HG02870 (cell line): Measurements from ENCODE around the gene ZNF546.
"Not testable (repeated sequence)": the region's sequence is repeated elsewhere in the genome, so short reads cannot be mapped to it uniquely, and the experiment has no call there.

Experiments
- ATAC-seq: cut with Tn5 transposase; IDR thresholded peaks from one replicate; pipeline ENCODE4 v1.9.1; 2021; ENCODE audit warnings: mild to moderate bottlenecking, moderate library complexity; ENCODE audit not compliant: unreplicated experiment

The ZNF546 gene

DNA sequence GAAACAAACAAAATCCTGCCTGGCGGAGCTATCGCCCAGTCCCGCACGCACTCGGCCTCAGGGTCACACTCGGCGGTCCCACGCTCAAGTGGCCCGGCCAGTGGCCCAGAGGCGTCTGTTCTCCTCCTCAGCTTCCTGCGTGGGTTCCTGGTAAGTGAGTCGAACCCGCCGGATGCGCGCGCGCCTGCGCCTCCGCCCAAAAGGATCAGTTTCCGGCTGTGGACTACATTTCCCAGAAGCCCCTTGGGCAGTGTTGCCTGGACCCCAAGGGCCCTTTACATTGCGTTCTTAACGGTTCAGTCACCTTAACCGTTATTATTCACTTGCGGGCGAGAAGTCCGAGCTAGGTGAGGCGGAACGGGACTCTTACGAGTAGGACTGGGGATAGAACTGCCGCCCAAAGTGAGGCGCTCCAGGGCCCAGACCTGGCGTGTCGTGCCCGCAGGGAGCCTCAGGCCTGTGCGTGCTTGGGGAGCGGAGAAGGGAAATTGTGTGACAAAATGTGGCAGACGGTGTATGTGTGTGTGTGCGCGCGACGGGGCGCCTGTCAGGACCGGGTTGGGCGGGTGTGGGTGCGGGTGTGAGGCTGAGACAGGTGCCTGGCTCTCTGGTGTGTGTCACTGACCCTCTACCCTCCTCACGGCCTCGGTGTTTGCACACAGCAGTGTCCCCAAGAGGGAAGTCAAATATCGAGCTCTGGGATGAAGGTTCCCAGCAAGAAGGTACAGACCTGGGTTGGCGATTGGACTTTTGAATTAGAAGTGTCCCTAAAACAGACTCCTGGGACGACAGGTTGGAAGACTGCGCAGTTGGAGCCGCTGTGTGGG is at the start of gene ZNF546:
Gene ZNF546 (plus strand): TSS at position 250 of the 827 bp plus-strand sequence. CDS start 1,267 bp downstream, outside the sequence.
- peak; percentile 83 for ATAC-seq

DNA sequence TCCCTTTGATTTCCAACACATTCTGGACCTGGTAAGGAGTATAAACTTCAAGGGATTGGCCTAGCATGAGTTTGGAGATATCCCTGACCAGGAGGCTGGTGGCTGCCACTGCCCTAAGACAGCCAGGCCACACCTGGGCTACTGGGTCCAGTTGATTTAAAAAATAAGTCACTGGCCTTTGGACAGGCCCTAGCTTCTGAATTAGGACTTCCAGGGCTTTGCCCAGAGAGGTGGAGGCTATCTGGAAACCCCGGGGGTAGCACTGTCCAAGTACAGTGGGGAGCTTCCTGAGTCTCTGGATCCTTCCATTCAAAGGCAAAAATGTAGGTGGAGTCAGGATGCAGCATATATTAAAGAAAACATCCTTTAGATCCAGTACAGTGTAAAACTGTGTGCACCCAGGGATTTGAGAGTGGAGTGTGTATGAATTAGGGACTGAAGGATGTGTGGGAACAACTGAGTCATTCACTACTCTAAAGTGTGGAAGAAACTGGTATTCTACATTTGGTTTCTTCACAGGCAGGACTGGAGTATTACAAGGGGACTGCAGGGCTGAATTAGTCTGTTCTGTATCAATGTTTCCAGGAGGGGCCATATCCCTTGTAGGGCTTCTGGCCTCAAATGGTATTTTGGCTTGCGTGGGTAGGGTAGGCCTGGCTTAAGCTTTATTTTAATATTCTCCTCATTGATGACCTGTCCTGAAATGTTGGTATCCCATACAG is 47.7 kb upstream of the ZNF546 start:
- ATAC-seq = no peak

- ATAC-seq = no peak
Observed at GRCh38 chr19:39951065-39951650, 45.7 kb upstream of the ZNF546 start.

GRCh38 chr19:39951686-39952085 is 45.2 kb upstream of the ZNF546 start:
- ATAC-seq = no peak

DNA sequence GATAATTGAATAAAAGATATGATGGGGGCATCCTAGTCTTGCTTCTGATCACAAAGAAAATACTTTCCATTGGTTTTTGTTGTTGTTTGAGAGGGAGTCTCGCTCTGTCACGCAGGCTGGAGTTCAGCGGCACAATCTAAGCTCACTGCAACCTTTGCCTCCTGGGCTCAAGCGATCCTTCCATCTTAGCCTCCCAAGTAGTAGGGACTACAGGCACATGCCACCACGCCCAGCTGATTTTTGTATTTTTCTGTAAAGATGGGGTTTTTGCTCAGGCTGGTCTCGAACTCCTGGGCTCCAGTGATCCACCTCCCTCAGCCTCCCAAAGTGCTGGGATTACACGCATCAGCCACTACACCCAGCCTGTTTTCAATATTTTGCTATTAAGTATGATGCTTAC is 42.9 kb upstream of the ZNF546 start:
- ATAC-seq = no peak

- ATAC-seq = not testable (repeated sequence)
Observed at GRCh38 chr19:39957886-39958285, 39.0 kb upstream of the ZNF546 start.

DNA sequence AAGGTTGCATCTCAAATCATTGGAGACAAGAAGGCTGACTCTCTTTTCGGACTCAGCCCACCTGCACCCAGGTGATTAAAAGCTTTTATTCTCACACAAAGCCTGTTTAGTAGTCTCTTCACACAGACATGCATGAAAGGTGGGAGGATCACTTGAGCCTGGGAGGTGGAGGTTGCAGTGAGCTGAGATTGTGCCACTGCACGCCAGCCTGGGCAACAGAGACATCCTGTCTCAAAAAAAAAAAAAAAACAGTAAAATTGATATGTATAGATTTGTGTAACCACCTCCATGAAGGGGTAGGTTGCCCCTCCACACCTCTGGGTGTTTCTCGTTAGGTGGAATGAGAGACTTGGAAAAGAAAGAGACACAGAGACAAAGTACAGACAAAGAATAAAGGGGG is 37.9 kb upstream of the ZNF546 start:
- ATAC-seq = not testable (repeated sequence)

- not testable (repeated sequence) for ATAC-seq
Observed at GRCh38 chr19:39959407-39959806, 37.5 kb upstream of the ZNF546 start.

GRCh38 chr19:39963898-39964297 is 33.0 kb upstream of the ZNF546 start:
- no peak for ATAC-seq

DNA sequence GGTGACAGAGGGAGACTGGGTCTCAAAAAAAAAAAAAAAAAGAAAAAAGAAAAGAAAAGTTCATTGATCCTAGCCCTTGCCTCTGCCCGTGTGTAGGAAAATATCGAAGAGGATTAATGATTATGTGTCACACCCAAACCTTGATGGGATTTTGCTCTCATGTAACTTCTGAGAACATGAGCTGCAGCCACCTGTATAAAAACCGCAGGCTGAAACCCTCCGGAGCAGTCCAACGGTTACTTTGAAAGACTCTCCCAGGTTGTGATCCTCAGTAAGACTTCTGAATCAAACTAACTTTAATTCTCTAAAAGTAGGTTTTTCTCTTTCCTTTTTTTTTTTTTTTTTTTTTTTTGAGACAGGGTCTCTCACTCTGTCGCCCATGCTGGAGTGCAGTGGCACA is 30.2 kb upstream of the ZNF546 start:
- ATAC-seq = no peak

DNA sequence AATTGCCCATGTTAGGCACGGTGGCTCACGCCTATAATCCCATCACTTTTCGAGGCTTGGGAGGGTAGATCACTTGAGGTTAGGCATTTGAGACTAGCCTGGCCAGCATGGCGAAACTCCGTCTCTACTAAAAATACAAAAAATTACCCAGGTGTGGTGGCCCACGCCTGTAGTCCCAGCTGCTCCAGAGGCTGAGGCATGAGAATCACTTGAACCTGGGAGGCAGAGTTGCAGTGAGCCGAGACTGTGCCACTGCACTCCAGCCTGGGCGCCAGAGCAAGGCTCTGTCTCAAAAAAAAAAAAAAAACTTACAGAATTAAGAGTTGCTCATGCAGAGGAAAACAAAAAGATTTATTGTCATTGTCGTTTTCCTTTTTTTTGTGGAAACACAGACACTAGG is 29.3 kb upstream of the ZNF546 start:
- ATAC-seq = no peak

- no peak for ATAC-seq
Observed at GRCh38 chr19:39968789-39969188, 28.1 kb upstream of the ZNF546 start.

DNA sequence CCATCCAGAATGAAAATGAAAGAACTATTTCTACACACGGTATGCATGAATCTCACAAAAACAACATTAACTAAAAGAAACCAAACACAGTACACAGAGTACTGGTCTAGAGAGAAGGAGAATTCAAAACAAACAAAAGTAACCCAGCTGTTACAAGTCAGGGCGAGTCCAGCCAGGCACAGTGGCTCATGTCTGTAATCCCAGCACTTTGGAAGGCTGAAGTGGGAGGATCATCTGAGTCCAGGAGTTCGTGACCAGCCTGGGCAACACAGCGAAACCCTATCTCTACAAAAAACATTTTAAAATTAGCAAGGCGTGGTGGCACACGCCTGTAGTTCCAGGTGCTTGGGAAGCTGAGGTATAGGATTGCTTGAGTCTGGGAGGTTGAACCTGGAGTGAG is 27.6 kb upstream of the ZNF546 start:
- no peak for ATAC-seq

DNA sequence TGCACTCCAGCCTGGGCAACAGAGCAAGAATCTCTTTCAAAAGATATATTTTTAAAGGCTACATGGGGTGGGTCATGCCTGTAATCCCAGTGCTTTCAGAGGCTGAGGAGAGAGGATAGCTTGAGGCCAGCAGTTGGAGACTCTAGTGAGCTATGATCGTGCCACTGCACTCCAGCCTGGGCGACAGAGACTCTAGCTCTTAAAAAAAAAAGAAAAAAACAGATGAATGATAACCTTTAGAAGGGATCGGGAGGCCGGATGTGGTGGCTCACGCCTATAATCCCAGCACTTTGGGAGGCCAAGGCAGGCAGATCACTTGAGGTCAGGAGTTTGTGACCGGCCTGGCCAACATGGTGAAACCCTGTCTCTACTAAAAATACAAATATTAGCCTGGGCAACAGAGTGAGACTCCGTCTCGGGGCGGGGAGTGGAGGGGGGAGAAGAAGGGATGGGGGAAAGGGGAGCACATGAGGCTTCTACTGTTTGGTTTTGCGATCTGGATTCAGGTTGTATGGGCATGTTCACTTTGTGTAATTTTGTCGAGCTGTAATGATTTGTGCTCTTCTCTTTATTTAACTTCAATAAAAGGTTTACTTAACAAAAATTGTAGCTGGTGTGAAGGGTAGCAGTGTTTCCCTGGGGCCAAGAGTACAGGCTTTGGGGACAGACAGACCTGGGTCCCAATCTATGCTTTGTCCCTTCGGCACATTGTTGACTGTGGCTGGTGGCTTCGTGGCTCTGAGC is 27.0 kb upstream of the ZNF546 start:
- ATAC-seq = no peak

GRCh38 chr19:39970425-39970674 is 26.5 kb upstream of the ZNF546 start:
- no peak for ATAC-seq

- peak; percentile 95 for ATAC-seq
Observed at GRCh38 chr19:39970675-39971379, 26.0 kb upstream of the ZNF546 start, which contains the start of gene PSMC4. TSS of gene PSMC4 (plus strand) at chr19:39971165. CDS start at chr19:39971203, 38 bp downstream.

- no peak for ATAC-seq
Observed at GRCh38 chr19:39971380-39972035, 25.4 kb upstream of the ZNF546 start.

GRCh38 chr19:39974377-39975155 is 22.3 kb upstream of the ZNF546 start:
- no peak for ATAC-seq

DNA sequence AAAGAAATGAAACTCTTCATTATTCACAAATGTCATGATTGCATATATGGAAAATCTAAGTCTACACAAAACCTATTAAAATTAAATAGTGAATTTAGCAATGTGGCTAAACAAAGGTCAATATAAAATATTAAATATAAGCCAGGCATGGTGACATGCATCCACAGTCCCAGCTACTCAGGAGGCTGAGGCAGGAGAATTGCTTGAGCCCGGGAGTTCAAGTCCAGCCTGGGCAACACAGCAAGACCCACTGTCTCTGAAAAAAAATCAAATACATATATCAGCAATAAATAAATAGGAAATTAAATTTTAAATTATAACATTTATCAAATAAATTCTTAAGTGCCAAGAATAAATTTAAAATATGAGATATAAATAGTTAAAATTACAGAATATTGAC is 14.0 kb upstream of the ZNF546 start:
- no peak for ATAC-seq
